Gastroesophageal sphincter (tissue), 4 donors: ENCODE data around the gene DICER1. TPM values are rescaled to one million over a fixed set of nuclear protein-coding genes. Genes with fewer than 3 reads are reported as not detected.

Experiments
- ATAC-seq: fragments of 150-250 bp; one replicate; pipeline ENCODE4 v1.9.1; 2016; ENCODE audit warnings: mild to moderate bottlenecking, moderate library complexity
- H3K27ac ChIP-seq, 4 donors: fragments of 200-600 bp; sonication (generic) in 3 of 4; 1 replicate in 3 of 4; 2 replicates in 1 of 4; pipeline ENCODE4 v1.5.1; 2016 to 2019
- H3K27me3 ChIP-seq: fragments of 200-600 bp; sonication (generic); one replicate; pipeline ENCODE4 v1.5.1; 2019
- H3K36me3 ChIP-seq, 2 donors: fragments of 200-600 bp; sonication (generic); one replicate each; pipeline ENCODE4 v1.5.1; 2019; ENCODE audit warnings: control low read depth in 1 of 2
- H3K4me1 ChIP-seq, 3 donors: fragments of 200-600 bp; sonication (generic); 1 replicate in 2 of 3; 2 replicates in 1 of 3; pipeline ENCODE4 v1.5.1; 2016 to 2019; ENCODE audit warnings: control low read depth in 2 of 3
- H3K4me3 ChIP-seq, 2 donors: fragments of 200-600 bp; sonication (generic); one replicate each; pipeline ENCODE4 v1.5.1; 2019; ENCODE audit warnings: mild to moderate bottlenecking in 1 of 2, moderate library complexity in 1 of 2
- H3K9me3 ChIP-seq, 3 donors: fragments of 200-600 bp; sonication (generic); one replicate each; pipeline ENCODE4 v1.5.1; 2017 to 2019; ENCODE audit warnings: control low read depth in 2 of 3
- EP300 ChIP-seq: sonication (generic); formaldehyde crosslinking; IDR thresholded peaks from one replicate; pipeline ENCODE4 v1.6.1; 2017; ENCODE audit warnings: antibody characterized with exemption, mild to moderate bottlenecking
- POLR2A ChIP-seq, 2 donors: fragments of 450-650 bp; IDR thresholded peaks; one replicate each; pipeline ENCODE4 v1.6.1; 2017; ENCODE audit warnings: antibody characterized with exemption in 2 of 2, mild to moderate bottlenecking in 2 of 2, moderate library complexity in 1 of 2
- POLR2AphosphoS5 ChIP-seq: sonication (generic); formaldehyde crosslinking; IDR thresholded peaks from one replicate; pipeline ENCODE4 v1.6.1; 2017; ENCODE audit warnings: antibody characterized with exemption
- WGBS, 2 donors: methylation state at CpG; one replicate each; pipeline ENCODE4 v1.1.5; 2018; ENCODE audit warnings: low coverage in 1 of 2; 5-methylcytosine and 5-hydroxymethylcytosine counted together
- total RNA-seq, 4 donors: library from RNA; depleted of rRNA; stranded (reverse); fragments of >200 nt; gene quantifications; one replicate each; pipeline ENCODE4 v1.1.0, GENCODE V29; 2016
- TF ChIP-seq, protein P1 (sequence below), 4 experiments: fragments of 200-600 bp in 2 of 4; fragments of 450-650 bp in 2 of 4; sonication (generic) in 1 of 4; IDR thresholded peaks; one replicate each; pipeline ENCODE4 v1.5.1; 2017 to 2019; ENCODE audit warnings: antibody characterized with exemption in 4 of 4, mild to moderate bottlenecking in 2 of 4, moderate library complexity in 2 of 4

Gene DICER1
- total RNA-seq, 4 donors from 2014 or later, result 57.5 to 74.9 (median 68.6) TPM

DNA sequence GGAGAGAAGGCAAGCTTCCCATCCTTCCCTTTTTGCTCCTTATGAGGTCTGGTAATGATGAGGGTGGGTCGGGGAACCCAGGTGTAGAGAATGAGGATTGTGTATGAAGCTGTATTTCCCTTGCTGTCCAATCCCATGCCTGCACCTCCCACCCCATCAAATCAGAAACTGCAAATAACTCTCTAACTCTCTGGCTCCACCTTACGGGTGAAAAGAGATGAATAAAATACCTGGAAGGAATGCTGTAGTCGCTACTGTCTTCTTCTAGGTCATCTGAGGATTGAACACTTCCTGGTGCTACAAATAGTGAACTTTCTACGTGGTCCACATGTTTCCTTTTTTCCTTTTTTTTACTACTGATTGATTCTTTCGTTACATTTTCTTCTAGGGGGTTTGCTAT is 38.9 kb upstream of the DICER1 start:
- Histone ChIP-seq H3K4me1 (no peaks in the 10 kb centered on the region), H3K27ac (no peak overlapping the region), H3K27me3 (no peaks in the 10 kb centered on the region), H3K9me3 (no peaks in the 10 kb centered on the region), H3K36me3 (peaks cover 0 to 7% of the 10 kb centered on the region in 2 donors), H3K4me3 (no peak overlapping the region)
- TF ChIP-seq POLR2A (IDR thresholded peaks at IDR 0.05) (no peak), POLR2AphosphoS5 (no peak), EP300 (no peak)
- TF ChIP-seq, protein P1, sequence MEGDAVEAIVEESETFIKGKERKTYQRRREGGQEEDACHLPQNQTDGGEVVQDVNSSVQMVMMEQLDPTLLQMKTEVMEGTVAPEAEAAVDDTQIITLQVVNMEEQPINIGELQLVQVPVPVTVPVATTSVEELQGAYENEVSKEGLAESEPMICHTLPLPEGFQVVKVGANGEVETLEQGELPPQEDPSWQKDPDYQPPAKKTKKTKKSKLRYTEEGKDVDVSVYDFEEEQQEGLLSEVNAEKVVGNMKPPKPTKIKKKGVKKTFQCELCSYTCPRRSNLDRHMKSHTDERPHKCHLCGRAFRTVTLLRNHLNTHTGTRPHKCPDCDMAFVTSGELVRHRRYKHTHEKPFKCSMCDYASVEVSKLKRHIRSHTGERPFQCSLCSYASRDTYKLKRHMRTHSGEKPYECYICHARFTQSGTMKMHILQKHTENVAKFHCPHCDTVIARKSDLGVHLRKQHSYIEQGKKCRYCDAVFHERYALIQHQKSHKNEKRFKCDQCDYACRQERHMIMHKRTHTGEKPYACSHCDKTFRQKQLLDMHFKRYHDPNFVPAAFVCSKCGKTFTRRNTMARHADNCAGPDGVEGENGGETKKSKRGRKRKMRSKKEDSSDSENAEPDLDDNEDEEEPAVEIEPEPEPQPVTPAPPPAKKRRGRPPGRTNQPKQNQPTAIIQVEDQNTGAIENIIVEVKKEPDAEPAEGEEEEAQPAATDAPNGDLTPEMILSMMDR (IDR thresholded peaks at IDR 0.05), result peak in 3 of 4 experiments; percentile 5 to 30 (median 27)
- 49 to 59% methylated on average over 4 to 5 of the region's 5 CpGs for WGBS, 2 donors
- no peak for ATAC-seq

DNA sequence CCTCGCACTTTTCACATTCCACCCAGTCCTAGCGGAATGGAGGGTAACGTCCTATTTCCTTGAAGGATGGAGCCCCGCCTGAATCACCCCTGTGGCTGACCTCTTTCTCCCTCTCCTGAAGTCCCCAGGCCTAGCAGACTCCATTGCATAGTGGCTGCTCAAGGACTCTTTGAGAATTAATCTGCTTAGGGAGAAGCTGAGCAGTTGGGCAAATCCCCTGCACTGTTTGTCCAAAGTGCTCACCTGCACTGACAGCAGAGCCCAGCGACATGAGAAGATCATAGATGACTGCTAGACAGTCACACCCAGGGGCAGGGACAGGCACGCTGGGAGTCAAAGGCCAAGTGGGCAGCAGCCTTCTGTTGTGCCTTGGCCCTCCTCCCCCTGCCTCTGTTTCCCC is 37.7 kb upstream of the DICER1 start:
- peaks cover 0 to 10% (median 0%) of the 10 kb centered on the region in 3 donors for H3K4me1 ChIP-seq
- 83 to 100% methylated on average over 2 to 5 of the region's 6 CpGs for WGBS, 2 donors

DNA sequence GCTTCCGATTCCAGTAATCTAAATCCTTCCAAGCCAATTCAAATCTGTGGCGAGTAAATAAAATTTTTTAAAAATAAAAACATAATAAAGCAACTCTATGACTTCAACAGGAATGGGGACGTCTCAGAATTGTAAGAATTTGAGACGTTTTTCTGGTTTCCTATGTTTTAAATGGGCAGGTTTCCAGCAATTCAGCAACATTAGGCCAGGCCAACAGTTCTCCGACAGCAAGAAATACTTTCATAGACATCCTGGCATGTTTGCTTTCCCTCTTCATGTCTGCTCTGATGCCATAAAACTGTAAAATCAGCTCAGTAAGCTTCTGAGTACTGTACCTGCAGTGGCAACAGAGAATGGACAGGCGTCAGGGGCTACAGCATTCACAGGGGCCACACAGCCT is 35.8 kb upstream of the DICER1 start:
- WGBS, 2 donors, result 75 to 87% methylated on average over 6 of the region's 6 CpGs
- Histone ChIP-seq H3K4me3 (no peak overlapping the region), H3K27me3 (no peaks in the 10 kb centered on the region), H3K36me3 (no peaks in the 10 kb centered on the region), H3K4me1 (peaks cover 0 to 22% (median 0%) of the 10 kb centered on the region in 3 donors), H3K9me3 (no peaks in the 10 kb centered on the region), H3K27ac (no peak overlapping the region)
- TF ChIP-seq POLR2A (IDR thresholded peaks at IDR 0.05), result no peak
- no peak for TF ChIP-seq EP300
- TF ChIP-seq, protein P1 (IDR thresholded peaks at IDR 0.05), result no peak
- no peak for TF ChIP-seq POLR2AphosphoS5
- ATAC-seq, result no peak

More for the DNA sequence above, 37.7 kb upstream of the DICER1 start:
- no peak overlapping the region for H3K27ac ChIP-seq
- H3K9me3 ChIP-seq, result no peaks in the 10 kb centered on the region
- H3K27me3 ChIP-seq, result no peaks in the 10 kb centered on the region
- peaks cover 0 to 4% of the 10 kb centered on the region in 2 donors for H3K36me3 ChIP-seq
- no peak for TF ChIP-seq EP300
- TF ChIP-seq POLR2AphosphoS5, result no peak
- TF ChIP-seq, protein P1 (IDR thresholded peaks at IDR 0.05), result no peak
- no peak for TF ChIP-seq POLR2A (IDR thresholded peaks at IDR 0.05)
- H3K4me3 ChIP-seq, result no peak overlapping the region
- ATAC-seq, result no peak

DNA sequence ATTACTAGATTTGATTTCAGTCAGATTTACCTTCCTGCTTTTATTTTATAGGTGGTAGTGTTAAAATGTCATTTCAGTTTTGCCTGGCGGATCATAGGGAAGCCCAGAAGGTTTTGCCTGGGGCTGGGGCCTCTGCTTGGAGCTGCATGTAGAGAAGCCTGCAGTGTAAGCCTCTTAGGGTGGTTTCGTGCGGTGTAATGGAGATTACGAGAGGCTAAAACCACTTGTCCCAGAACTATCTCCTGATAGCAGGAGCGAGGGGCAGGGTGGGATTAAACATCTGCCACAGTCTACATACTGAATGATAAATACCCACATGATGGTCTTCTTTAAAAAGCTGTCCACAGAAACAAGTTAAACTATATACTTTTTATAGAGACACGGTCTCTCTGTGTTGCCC is 35.0 kb upstream of the DICER1 start:
- H3K27me3 ChIP-seq, result no peaks in the 10 kb centered on the region

More for the DNA sequence above, 35.0 kb upstream of the DICER1 start:
- TF ChIP-seq EP300 (no peak), POLR2A (IDR thresholded peaks at IDR 0.05) (no peak), POLR2AphosphoS5 (no peak)
- TF ChIP-seq, protein P1 (IDR thresholded peaks at IDR 0.05), result no peak
- Histone ChIP-seq H3K36me3 (no peaks in the 10 kb centered on the region), H3K27ac (no peak overlapping the region), H3K9me3 (no peaks in the 10 kb centered on the region), H3K4me3 (no peak overlapping the region), H3K4me1 (peaks cover 0 to 22% (median 0%) of the 10 kb centered on the region in 3 donors)
- WGBS, 2 donors, result 93 to 95% methylated on average over 4 to 6 of the region's 6 CpGs
- no peak for ATAC-seq
